ENCODE results near the gene ERC2. TPM values are rescaled to one million over a fixed set of nuclear protein-coding genes. Genes with fewer than 3 reads are reported as not detected.

Gene ERC2
- total and polyA plus RNA-seq, 2 of the 8 experiments (the other 6 are each of a cell fraction or from before 2014, with no cell fraction given), result 16.4 to 22.8 TPM

GRCh38 chr3:56019490-56020146 lies 448.6 kb downstream of the ERC2 start:
- no peaks in the 10 kb centered on the region for H3K23me2 ChIP-seq (ENCODE audit: low read depth, low read length)
- 0 out of 7 replicates have a peak, but pooled peaks cover 0 to 1% (median 0%) of the 10 kb centered on the region in 4 experiments for H3K4me1 ChIP-seq (replicated peaks in 1 of 4; ENCODE audit: control insufficient read depth in 3 of 4, insufficient read depth in 4 of 4, low read length in 3 of 4)
- H2BK15ac ChIP-seq (ENCODE audit: low read length), result no peak overlapping the region
- H3K27ac ChIP-seq (ENCODE audit: low read depth, low read length), result no peak overlapping the region
- no peaks in the 10 kb centered on the region; a peak in 1 of 8 replicates for H3K36me3 ChIP-seq (ENCODE audit: control insufficient read depth in 2 of 4, insufficient read depth in 4 of 4, low read length in 3 of 4)
- H4K20me1 ChIP-seq (replicated peaks in 1 of 2; ENCODE audit: control insufficient read depth in 1 of 2, insufficient read depth in 2 of 2, low read length in 2 of 2), result no peaks in the 10 kb centered on the region
- no peak overlapping the region for H3K4me2 ChIP-seq (ENCODE audit: insufficient read depth in 1 of 2, low read depth in 2 of 2, low read length in 2 of 2)
- H3K14ac ChIP-seq (ENCODE audit: insufficient read length), result no peak overlapping the region
- no peak overlapping the region for H3K4ac ChIP-seq (replicated peaks; ENCODE audit: insufficient read length, low read depth, low read length)
- no peak overlapping the region for H4K5ac ChIP-seq (ENCODE audit: insufficient read length, low read depth, low read length)
- H3K9me3 ChIP-seq (ENCODE audit: insufficient read depth in 2 of 2, low read depth in 1 of 2, low read length in 1 of 2), result no peaks in the 10 kb centered on the region
- no peak overlapping the region for H3K23ac ChIP-seq (ENCODE audit: insufficient read length)
- H4K91ac ChIP-seq (replicated peaks; ENCODE audit: insufficient read length, low read length), result no peak overlapping the region
- no peaks in the 10 kb centered on the region for H3K27me3 ChIP-seq (replicated peaks in 1 of 4; ENCODE audit: control insufficient read depth in 3 of 4, extremely low read depth in 1 of 4, insufficient read depth in 3 of 4, low read length in 3 of 4)
- WGBS, 2 experiments (ENCODE audit: extremely low coverage in 1 of 2, insufficient coverage in 1 of 2, insufficient read length in 1 of 2, insufficient replicate concordance in 2 of 2, low coverage in 1 of 2, low lambda C conversion rate in 2 of 2, missing lambda C conversion rate in 1 of 2), result 77% methylated on average over 4 of the region's 4 CpGs; no CpG with 5 or more reads in 1 of the 2 experiments
- no peak overlapping the region for H3K4me3 ChIP-seq (ENCODE audit: extremely low read depth in 1 of 4, insufficient read depth in 2 of 4, low read depth in 3 of 4, low read length in 4 of 4)
- H3K56ac ChIP-seq (replicated peaks; ENCODE audit: insufficient read length, low read depth, low read length), result no peak overlapping the region
- H2AK5ac ChIP-seq (ENCODE audit: low read depth, low read length), result no peak overlapping the region
- no peak overlapping the region for H2BK120ac ChIP-seq (replicated peaks; ENCODE audit: low read depth, low read length)
- no peak overlapping the region for H2BK12ac ChIP-seq (ENCODE audit: low read depth, low read length)
- no peak overlapping the region for H3K9ac ChIP-seq (replicated peaks in 1 of 4; ENCODE audit: extremely low read depth in 1 of 4, low read depth in 3 of 4, low read length in 3 of 4)
- TF ChIP-seq BCL11A (IDR thresholded peaks at IDR 0.05; ENCODE audit: low read depth in 2 of 2, low read length in 2 of 2), result no peak
- no peak for TF ChIP-seq SRF (IDR thresholded peaks at IDR 0.05; ENCODE audit: low read depth, low read length)
- TF ChIP-seq CHD1 (IDR thresholded peaks at IDR 0.05; ENCODE audit: low read depth, low read length), result no peak
- no peak for TF ChIP-seq GABPA (IDR thresholded peaks at IDR 0.05; ENCODE audit: borderline replicate concordance, insufficient read depth, low read length)
- no peak for TF ChIP-seq RAD21 (IDR thresholded peaks at IDR 0.05 in 1 of 2, conservative IDR thresholded peaks at IDR 0.05 in 1 of 2; ENCODE audit: low read depth in 2 of 2, low read length in 2 of 2)
- no peak for TF ChIP-seq MAX (IDR thresholded peaks at IDR 0.05)
- H3K18ac ChIP-seq (ENCODE audit: extremely low read depth, low read length), result no peak overlapping the region
- no peak overlapping the region for H2BK20ac ChIP-seq (ENCODE audit: low read length)
- H3K79me1 ChIP-seq (ENCODE audit: low read depth, low read length), result no peaks in the 10 kb centered on the region
- ChIA-PET POLR2A (ENCODE audit: partially characterized antibody) (no interaction called here), CTCF (ENCODE audit: partially characterized antibody) (interaction anchor here (2.2 kb wide), 1 partner anchor 22 kb away, joined by 7 read pairs; no protein-coding TSS in a partner anchor)
- no peak overlapping the region for H2AFZ ChIP-seq (ENCODE audit: low read length)
- no peak overlapping the region for H4K8ac ChIP-seq (ENCODE audit: extremely low read depth, insufficient read depth, low read length)
- no peak for FAIRE-seq
- no peak for DNase-seq (ENCODE audit: low read depth in 1 of 2, low spot score in 2 of 2)
- H3K79me2 ChIP-seq (ENCODE audit: control insufficient read depth in 1 of 2, insufficient read depth in 2 of 2, low read length in 2 of 2), result no peaks in the 10 kb centered on the region
- no peak overlapping the region for H2BK5ac ChIP-seq (ENCODE audit: low read depth, low read length)

All from H1 (cell line).